SIG-M5 treated with dmso at 0.1 percent for 504 hours (cell line): ENCODE measurements around the gene OR7G2.

ENCODE experiments used
- DNase-seq: peaks from one replicate; lab custom pipeline; 2025; ENCODE audit not compliant: unreplicated experiment; lab: John Stamatoyannopoulos, UW

OR7G2 gene

DNA sequence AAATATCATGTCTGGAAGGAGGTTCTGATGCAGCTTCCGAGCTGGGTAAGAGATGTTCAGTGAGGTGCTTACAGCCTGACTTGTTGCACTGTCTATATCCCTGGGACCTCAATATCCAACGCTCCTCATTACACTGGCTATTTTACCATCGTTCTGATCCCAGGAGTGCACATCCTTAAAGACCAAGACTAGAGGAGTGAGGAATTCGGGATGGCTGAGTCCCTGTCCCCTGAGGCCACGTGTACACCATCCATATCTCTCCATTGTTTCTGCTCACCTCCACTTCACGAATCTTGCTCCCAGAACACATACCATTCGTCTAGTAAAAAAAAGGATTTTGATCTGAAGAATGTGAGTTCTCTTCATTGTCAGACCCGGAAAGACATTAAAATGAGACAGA is at the start of gene OR7G2:
TSS of gene OR7G2 (minus strand) at position 101 of the 400 bp plus-strand sequence. CDS start 4,232 bp downstream, outside the sequence.
- no peak for DNase-seq

DNA sequence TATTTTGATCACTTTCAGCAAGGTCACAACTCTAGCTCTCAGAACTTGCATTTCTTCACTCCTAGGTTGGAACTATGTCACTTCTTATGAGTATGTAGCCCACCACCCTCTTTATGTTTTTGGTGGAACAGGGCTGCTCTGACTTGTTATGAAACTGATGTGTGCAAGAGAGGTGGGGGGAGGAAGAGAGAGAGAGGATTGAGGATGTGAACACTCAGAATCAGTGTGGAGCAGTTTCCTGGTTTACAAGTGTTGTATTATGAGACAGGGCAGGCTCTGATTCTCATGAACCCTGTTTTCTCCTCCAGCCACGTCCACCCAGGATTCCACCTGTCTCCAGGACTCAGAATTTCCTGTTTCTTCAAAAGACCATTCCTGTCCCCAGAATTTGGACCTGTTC is 49.0 kb upstream of the OR7G2 start:
- DNase-seq, result no peak

DNA sequence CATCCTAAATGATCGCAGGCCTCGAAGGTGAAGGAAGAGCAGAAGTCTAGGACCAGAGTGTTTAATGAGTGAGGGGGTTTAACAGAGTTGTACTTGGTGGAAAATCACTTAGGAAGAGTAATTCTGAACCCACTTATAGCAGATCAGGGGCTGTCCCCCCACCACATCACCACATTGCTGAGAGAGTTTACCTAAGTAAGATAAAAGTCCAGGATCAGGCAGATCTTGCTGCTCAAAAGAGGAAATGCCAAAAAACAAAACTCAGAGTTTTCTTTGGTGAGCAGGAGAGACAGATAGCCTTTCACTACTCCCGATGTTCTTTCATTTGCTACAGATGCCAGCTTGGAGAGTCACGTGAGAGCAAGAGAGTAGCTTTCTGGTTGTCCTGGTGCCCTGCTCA is 48.3 kb upstream of the OR7G2 start:
- no peak for DNase-seq

GRCh38 chr19:9151367-9151766 is 44.1 kb upstream of the OR7G2 start:
- no peak for DNase-seq

GRCh38 chr19:9150650-9151049 is 43.4 kb upstream of the OR7G2 start:
- DNase-seq, result no peak

- DNase-seq, result no peak
Observed at GRCh38 chr19:9149997-9150396, 42.7 kb upstream of the OR7G2 start.

GRCh38 chr19:9148697-9149096 is 41.4 kb upstream of the OR7G2 start:
- DNase-seq, result no peak

GRCh38 chr19:9146882-9147281 is 39.6 kb upstream of the OR7G2 start:
- no peak for DNase-seq

GRCh38 chr19:9144920-9145319 is 37.6 kb upstream of the OR7G2 start:
- no peak for DNase-seq

GRCh38 chr19:9140159-9140874 is 33.0 kb upstream of the OR7G2 start, which contains the start of gene ZNF317:
Gene ZNF317, plus strand, starts transcription at chr19:9140397. Its CDS starts 15,620 bp downstream, at chr19:9156017.
- peak; percentile 88 for DNase-seq

- DNase-seq, result no peak
Observed at GRCh38 chr19:9139609-9140158, 32.4 kb upstream of the OR7G2 start.

DNA sequence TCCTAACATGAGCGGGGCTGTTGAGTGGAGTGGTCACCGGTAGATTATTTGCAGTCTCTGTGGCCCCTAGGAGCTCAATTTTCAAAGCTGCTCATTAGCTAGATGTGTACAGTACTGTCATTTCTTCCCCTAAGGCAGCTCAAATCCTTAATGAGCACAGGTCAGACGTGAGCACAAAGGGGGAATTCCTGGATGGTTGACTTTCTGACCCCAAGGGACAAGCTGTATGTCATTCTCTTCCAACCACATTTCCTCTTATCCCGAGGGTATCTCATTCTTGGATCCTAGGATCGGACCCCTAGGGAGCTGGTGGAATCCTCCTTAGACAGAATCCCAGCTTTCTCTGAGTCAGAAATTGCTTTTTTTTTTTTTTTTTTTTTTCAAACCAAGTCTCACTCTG is 25.1 kb upstream of the OR7G2 start:
- no peak for DNase-seq

DNA sequence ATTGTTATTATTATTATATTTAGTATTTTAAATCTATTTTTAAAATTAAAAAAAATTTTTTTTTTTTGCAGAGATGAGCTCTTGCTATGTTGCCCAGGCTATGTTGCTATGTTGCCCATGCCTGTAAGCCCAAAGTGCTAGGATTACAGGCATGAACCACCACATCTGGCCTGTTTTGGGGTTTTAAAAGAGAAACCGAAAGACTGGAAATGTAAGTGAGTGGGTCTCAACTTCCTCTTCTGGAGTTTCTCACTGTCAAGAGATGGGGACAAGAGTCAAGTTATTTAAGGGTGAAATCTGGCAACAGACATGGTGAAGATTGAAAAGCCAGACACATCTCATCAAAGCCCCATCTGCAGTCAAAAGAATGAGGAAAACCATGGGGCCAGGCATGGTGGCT is 23.7 kb upstream of the OR7G2 start:
- DNase-seq, result peak; percentile 68

DNA sequence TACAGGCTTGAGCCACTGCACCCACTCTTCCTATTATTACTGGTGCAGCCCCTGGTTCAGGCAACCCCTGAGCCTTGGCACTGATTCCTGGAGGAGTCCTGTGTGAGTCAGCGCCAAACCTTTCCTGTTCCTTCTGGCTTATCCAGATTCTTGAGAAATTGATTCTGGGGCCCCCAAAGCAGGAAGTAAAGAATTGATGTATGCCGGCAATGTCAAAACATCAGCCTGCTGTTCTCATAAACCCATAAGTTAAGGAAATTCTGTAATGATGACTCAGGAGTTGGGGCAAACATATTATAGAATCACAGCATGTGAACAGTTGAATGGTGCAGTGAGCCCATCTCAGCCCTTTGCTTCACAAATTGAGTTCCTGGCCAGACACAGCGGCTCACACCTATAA is 20.9 kb upstream of the OR7G2 start:
- peak; percentile 11 for DNase-seq

DNA sequence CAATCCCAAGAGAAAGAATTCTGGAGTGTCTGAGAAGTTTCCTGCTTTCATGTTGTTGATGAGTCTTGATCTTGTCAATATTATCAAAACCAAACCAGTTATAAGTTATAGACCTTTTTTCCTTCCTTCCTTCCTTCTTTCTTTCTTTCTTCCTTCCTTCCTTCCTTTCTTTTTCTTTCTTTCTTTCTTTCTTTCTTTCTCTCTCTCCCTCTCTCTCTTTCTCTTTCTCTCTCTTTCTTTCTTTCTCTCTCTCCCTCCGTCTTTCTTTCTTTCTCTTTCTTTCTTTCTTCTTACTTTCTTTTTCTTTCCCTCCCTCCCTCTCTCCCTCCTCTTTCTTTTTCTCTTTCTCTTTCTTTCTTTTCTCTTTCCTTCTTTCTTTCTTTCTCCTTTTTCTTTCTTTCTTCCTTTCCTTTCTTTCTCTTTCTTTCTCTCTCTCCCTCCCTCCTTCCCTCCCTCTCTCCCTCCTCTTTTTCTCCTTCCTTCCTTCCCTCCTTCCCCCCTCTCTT is 19.7 kb upstream of the OR7G2 start, which contains the start of gene OR7G3:
TSS of gene OR7G3 (minus strand) at position 51 of the 506 bp plus-strand sequence. CDS start at position 51, 0 bp downstream.
- no peak for DNase-seq

- DNase-seq, result no peak
Observed at GRCh38 chr19:9116547-9116946, 9.3 kb upstream of the OR7G2 start.

GRCh38 chr19:9115307-9115813 is 8.1 kb upstream of the OR7G2 start, which contains the start of gene OR7G1:
Gene OR7G1, minus strand, starts transcription at chr19:9115763. Its CDS starts 0 bp downstream, at chr19:9115763.
- DNase-seq, result no peak

- DNase-seq, result no peak
Observed at GRCh38 chr19:9109959-9110358, 2.7 kb upstream of the OR7G2 start.

DNA sequence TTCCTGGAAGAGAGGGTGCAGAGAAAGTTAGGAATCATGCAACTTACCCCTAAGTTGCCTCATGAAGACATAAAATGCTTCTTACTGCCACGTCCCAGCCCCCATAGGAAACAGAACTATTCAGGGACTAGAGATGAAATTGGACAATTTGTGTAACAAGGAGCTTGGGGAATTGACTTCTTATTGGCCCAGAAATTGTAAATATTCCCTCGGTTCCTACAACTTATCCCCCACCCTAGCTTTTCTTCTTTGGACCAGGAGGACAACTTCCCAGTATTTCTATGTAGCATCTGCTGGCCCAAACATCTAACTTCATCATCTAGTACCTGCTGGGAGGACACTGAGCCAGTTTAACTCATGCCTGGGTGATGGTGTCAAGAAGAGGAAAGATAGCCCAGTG is 20.5 kb downstream of the OR7G2 start, which contains the start of gene OR1M1:
TSS of gene OR1M1 (plus strand) at position 301 of the 400 bp plus-strand sequence. CDS start 6,184 bp downstream, outside the sequence.
- DNase-seq, result no peak

DNA sequence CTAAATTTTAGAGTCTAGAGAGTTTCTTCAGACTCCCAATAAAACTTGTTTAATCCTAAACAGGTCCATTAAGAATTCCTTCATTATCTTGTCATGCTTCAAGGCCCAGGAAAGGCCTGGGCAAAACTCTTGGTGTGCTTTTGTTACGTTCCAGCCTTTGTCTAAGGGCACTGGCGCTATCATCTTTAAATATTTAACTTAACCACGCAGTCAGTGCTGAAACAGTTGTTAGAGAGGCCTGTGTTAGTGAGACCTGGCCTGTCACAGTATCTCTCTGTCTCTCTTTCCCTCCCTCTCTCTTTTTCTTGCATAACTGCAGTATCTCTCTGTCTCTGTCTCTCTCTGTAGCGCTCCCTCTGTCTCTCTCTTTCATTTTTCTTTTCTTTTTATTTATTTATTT is 28.6 kb downstream of the OR7G2 start:
- no peak for DNase-seq

GRCh38 chr19:9076901-9077300 is 30.4 kb downstream of the OR7G2 start:
- no peak for DNase-seq
